Measurements from ENCODE around the gene VPS26C. TPM values are rescaled to one million over a fixed set of nuclear protein-coding genes. Genes with fewer than 3 reads are reported as not detected.

VPS26C gene
- total RNA-seq, 1 experiment from 2014 or later: 95.0 TPM

Other genes with a start within 250 kb of the VPS26C start
- gene PIGP, start 194.3 kb downstream of the VPS26C start, total RNA-seq (2014; rRNA removed; shearing (Covaris generic)): 28.9 and 52.9 TPM in 2 replicates
- gene TTC3, start 194.1 kb downstream of the VPS26C start, total RNA-seq (2014; rRNA removed; shearing (Covaris generic)): 67.4 and 71.9 TPM in 2 replicates
- 25.7 and 35.3 TPM in 2 replicates for gene DYRK1A, start 99.4 kb upstream of the VPS26C start, total RNA-seq (2014; rRNA removed; shearing (Covaris generic))